ENCODE data around the gene GPR3.
"Not testable (repeated sequence)": the region's sequence is repeated elsewhere in the genome, so short reads cannot be mapped to it uniquely, and the experiment has no call there.

Gene GPR3

GRCh38 chr1:27428316-27429028, 36.0 kb downstream of the GPR3 start:
- H3K27me3 ChIP-seq (ENCODE audit: low read depth) = no peaks in the 10 kb centered on the region
- H3K36me3 ChIP-seq (replicated peaks) = peaks cover 6% of the 10 kb centered on the region
- DNase-seq (ENCODE audit: low spot score in 2 of 2) = no peak
- in situ Hi-C loops (cut with MboI; ENCODE audit: low sequenced_read_pairs) = no loop called here
- no peak overlapping the region for H3K4me3 ChIP-seq
- H3K9me3 ChIP-seq = no peaks in the 10 kb centered on the region
- H3K4me1 ChIP-seq = no peaks in the 10 kb centered on the region

GRCh38 chr1:27429029-27429425, 36.6 kb downstream of the GPR3 start:
- Histone ChIP-seq H3K9me3 (no peaks in the 10 kb centered on the region), H3K4me3 (no peak overlapping the region), H3K36me3 (replicated peaks) (peaks cover 6% of the 10 kb centered on the region), H3K27me3 (ENCODE audit: low read depth) (no peaks in the 10 kb centered on the region), H3K4me1 (no peaks in the 10 kb centered on the region)
- in situ Hi-C loops (cut with MboI; ENCODE audit: low sequenced_read_pairs) = no loop called here
- DNase-seq (ENCODE audit: low spot score in 2 of 2) = no peak

GRCh38 chr1:27430903-27431600, 38.6 kb downstream of the GPR3 start:
- H3K4me1 ChIP-seq = no peaks in the 10 kb centered on the region
- H3K27me3 ChIP-seq (ENCODE audit: low read depth) = no peaks in the 10 kb centered on the region
- peaks cover 6% of the 10 kb centered on the region for H3K36me3 ChIP-seq (replicated peaks)
- H3K4me3 ChIP-seq = no peak overlapping the region
- DNase-seq (ENCODE audit: low spot score in 2 of 2) = no peak
- in situ Hi-C loops (cut with MboI; ENCODE audit: low sequenced_read_pairs) = no loop called here
- no peaks in the 10 kb centered on the region for H3K9me3 ChIP-seq

- Histone ChIP-seq H3K4me1 (peaks cover under 1% of the 10 kb centered on the region), H3K27me3 (ENCODE audit: low read depth) (no peaks in the 10 kb centered on the region), H3K4me3 (no peak overlapping the region), H3K36me3 (replicated peaks) (peaks cover 6% of the 10 kb centered on the region), H3K9me3 (no peaks in the 10 kb centered on the region)
- in situ Hi-C loops (cut with MboI; ENCODE audit: low sequenced_read_pairs) = no loop called here
- no peak for DNase-seq (ENCODE audit: low spot score in 2 of 2)
These were observed 39.1 kb downstream of the GPR3 start for GRCh38 chr1:27431601-27431940.

- in situ Hi-C loops (cut with MboI; ENCODE audit: low sequenced_read_pairs); H3K4me1 ChIP-seq; H3K4me3 ChIP-seq; H3K36me3 ChIP-seq (replicated peaks); DNase-seq (ENCODE audit: low spot score in 2 of 2); H3K9me3 ChIP-seq; H3K27me3 ChIP-seq (ENCODE audit: low read depth): not testable (repeated sequence)
These were observed 40.3 kb downstream of the GPR3 start for GRCh38 chr1:27432725-27433124.

- no peak for DNase-seq (ENCODE audit: low spot score in 2 of 2)
- Histone ChIP-seq H3K4me3 (no peak overlapping the region), H3K4me1 (peaks cover 5% of the 10 kb centered on the region), H3K36me3 (replicated peaks) (0 out of 2 replicates have a peak, but pooled peaks cover under 1% of the 10 kb centered on the region), H3K27me3 (ENCODE audit: low read depth) (no peaks in the 10 kb centered on the region), H3K9me3 (no peaks in the 10 kb centered on the region)
- in situ Hi-C loops (cut with MboI; ENCODE audit: low sequenced_read_pairs) = no loop called here
These were observed 41.3 kb downstream of the GPR3 start for GRCh38 chr1:27433706-27434105.

GRCh38 chr1:27435566-27436203, 43.3 kb downstream of the GPR3 start:
- Histone ChIP-seq H3K4me3 (no peak overlapping the region), H3K4me1 (peaks cover 5% of the 10 kb centered on the region)
- DNase-seq (ENCODE audit: low spot score in 2 of 2) = no peak

GRCh38 chr1:27436204-27437159, 44.1 kb downstream of the GPR3 start:
- Histone ChIP-seq H3K9me3 (no peaks in the 10 kb centered on the region), H3K4me1 (peaks cover 5% of the 10 kb centered on the region), H3K36me3 (replicated peaks) (no peaks in the 10 kb centered on the region), H3K27me3 (ENCODE audit: low read depth) (no peaks in the 10 kb centered on the region), H3K4me3 (no peak overlapping the region)
- in situ Hi-C loops (cut with MboI; ENCODE audit: low sequenced_read_pairs) = no loop called here
- no peak for DNase-seq (ENCODE audit: low spot score in 2 of 2)

More at GRCh38 chr1:27435566-27436203, 43.3 kb downstream of the GPR3 start:
- no peaks in the 10 kb centered on the region for H3K27me3 ChIP-seq (ENCODE audit: low read depth)
- no peaks in the 10 kb centered on the region for H3K9me3 ChIP-seq
- in situ Hi-C loops (cut with MboI; ENCODE audit: low sequenced_read_pairs) = no loop called here
- H3K36me3 ChIP-seq (replicated peaks) = no peaks in the 10 kb centered on the region

GRCh38 chr1:27438621-27439061, 46.2 kb downstream of the GPR3 start:
- Histone ChIP-seq H3K9me3 (no peaks in the 10 kb centered on the region), H3K4me3 (no peak overlapping the region), H3K4me1 (peaks cover 5% of the 10 kb centered on the region), H3K27me3 (ENCODE audit: low read depth) (no peaks in the 10 kb centered on the region), H3K36me3 (replicated peaks) (no peaks in the 10 kb centered on the region)
- in situ Hi-C loops (cut with MboI; ENCODE audit: low sequenced_read_pairs) = no loop called here
- no peak for DNase-seq (ENCODE audit: low spot score in 2 of 2)

GRCh38 chr1:27439150-27439549, 46.7 kb downstream of the GPR3 start:
- Histone ChIP-seq H3K4me1 (peaks cover 5% of the 10 kb centered on the region), H3K36me3 (replicated peaks) (peaks cover 4% of the 10 kb centered on the region; the same call in 1 of the 2 replicates), H3K27me3 (ENCODE audit: low read depth) (no peaks in the 10 kb centered on the region), H3K9me3 (no peaks in the 10 kb centered on the region), H3K4me3 (no peak overlapping the region)
- no peak for DNase-seq (ENCODE audit: low spot score in 2 of 2)
- in situ Hi-C loops (cut with MboI; ENCODE audit: low sequenced_read_pairs) = no loop called here

GRCh38 chr1:27444632-27445031, 52.2 kb downstream of the GPR3 start:
- Histone ChIP-seq H3K9me3 (no peaks in the 10 kb centered on the region), H3K36me3 (replicated peaks) (peaks cover 8% of the 10 kb centered on the region), H3K4me3 (no peak overlapping the region), H3K4me1 (no peaks in the 10 kb centered on the region), H3K27me3 (ENCODE audit: low read depth) (no peaks in the 10 kb centered on the region)
- no peak for DNase-seq (ENCODE audit: low spot score in 2 of 2)
- in situ Hi-C loops (cut with MboI; ENCODE audit: low sequenced_read_pairs) = no loop called here

All from HAP-1 (cell line).